IMR-90 (cell line): ENCODE results near the gene TNK2. TPM values are rescaled to one million over a fixed set of nuclear protein-coding genes. Genes with fewer than 3 reads are reported as not detected.

ENCODE experiments used
- ATAC-seq: fragments of 200-7000 bp; cut with Tn5 transposase; 2 replicates; pipeline ENCODE4 v1.9.1; 2020; ENCODE audit warnings: low read depth, mild to moderate bottlenecking, moderate library complexity
- BruUV-seq: library from RNA; stranded (reverse); fragments of 400-500 nt; replicated peaks from 2 replicates; lab custom pipeline; 2021; lab: Mats Ljungman, UMichigan
- CTCF ChIA-PET: fragments of 300-600 bp; formaldehyde crosslinking; extraction: SDS; loops from one replicate; lab custom pipeline; 2021; ENCODE audit warnings: antibody characterized with exemption; lab: Yijun Ruan, JAX
- POLR2A ChIA-PET: fragments of 300-600 bp; sonication (Branson Sonifier 250); formaldehyde crosslinking; loops from one replicate; lab custom pipeline; 2022; ENCODE audit warnings: antibody characterized with exemption; ENCODE audit not compliant: unreplicated experiment; lab: Charles Lee
- DNase-seq: peaks from one replicate; pipeline ENCODE4 v3.0.0; 2013
- H2AFZ ChIP-seq: replicated peaks from 2 replicates; pipeline ENCODE3; 2013; ENCODE audit warnings: low read length, mild to moderate bottlenecking; ENCODE audit not compliant: poor library complexity
- H2AK5ac ChIP-seq: 2 replicates; pipeline ENCODE4 v1.6.1; 2013; ENCODE audit warnings: low read depth, low read length, inconsistent platforms
- H2AK9ac ChIP-seq: replicated peaks from 2 replicates; pipeline ENCODE3; 2013; ENCODE audit warnings: mild to moderate bottlenecking, low read depth, low read length, moderate library complexity; ENCODE audit not compliant: poor library complexity
- H2BK120ac ChIP-seq: 2 replicates; pipeline ENCODE4 v1.6.1; 2013; ENCODE audit warnings: low read depth, low read length, inconsistent platforms
- H2BK15ac ChIP-seq: 3 replicates; pipeline ENCODE4 v1.6.1; 2013; ENCODE audit warnings: low read depth, low read length, inconsistent platforms
- H2BK20ac ChIP-seq: 2 replicates; pipeline ENCODE4 v1.6.1; 2013; ENCODE audit warnings: low read depth, mild to moderate bottlenecking, inconsistent platforms, low read length, moderate library complexity
- H2BK5ac ChIP-seq: 2 replicates; pipeline ENCODE4 v1.6.1; 2013; ENCODE audit warnings: mild to moderate bottlenecking, low read depth, low read length, inconsistent platforms; ENCODE audit not compliant: poor library complexity, severe bottlenecking
- H3K14ac ChIP-seq: replicated peaks from 2 replicates; pipeline ENCODE4 v1.6.1; 2013; ENCODE audit warnings: low read depth, low read length, inconsistent platforms
- H3K18ac ChIP-seq: 2 replicates; pipeline ENCODE4 v1.6.1; 2013; ENCODE audit warnings: low read depth, low read length, control low read depth
- H3K23ac ChIP-seq: 2 replicates; pipeline ENCODE4 v1.6.1; 2013; ENCODE audit warnings: low read depth, low read length, inconsistent platforms
- H3K27ac ChIP-seq: 2 replicates; pipeline ENCODE4 v1.5.1; 2013; ENCODE audit warnings: mild to moderate bottlenecking, control low read depth, low read length; ENCODE audit not compliant: insufficient read depth
- H3K27me3 ChIP-seq: 2 replicates; pipeline ENCODE4 v1.6.1; 2013; ENCODE audit warnings: low read length; ENCODE audit not compliant: control insufficient read depth, insufficient read depth
- H3K36me3 ChIP-seq: 2 replicates; pipeline ENCODE4 v1.6.1; 2013; ENCODE audit warnings: low read length, mixed read lengths; ENCODE audit not compliant: control insufficient read depth, insufficient read depth
- H3K4ac ChIP-seq: 2 replicates; pipeline ENCODE4 v1.6.1; 2013; ENCODE audit warnings: low read depth, low read length, inconsistent platforms
- H3K4me1 ChIP-seq: 2 replicates; pipeline ENCODE4 v1.6.1; 2013; ENCODE audit warnings: low read length, mixed read lengths; ENCODE audit not compliant: control insufficient read depth, insufficient read depth
- H3K4me2 ChIP-seq: 2 replicates; pipeline ENCODE4 v1.6.1; 2013; ENCODE audit warnings: low read depth, mild to moderate bottlenecking, control low read depth, low read length, moderate library complexity
- H3K4me3 ChIP-seq: 2 replicates; pipeline ENCODE4 v1.5.1; 2013; ENCODE audit warnings: low read depth, mild to moderate bottlenecking, control low read depth, low read length, moderate library complexity; ENCODE audit not compliant: insufficient read depth
- H3K56ac ChIP-seq: 2 replicates; pipeline ENCODE4 v1.6.1; 2013; ENCODE audit warnings: low read length, inconsistent platforms; ENCODE audit not compliant: insufficient read depth; ENCODE audit errors: extremely low read depth
- H3K79me1 ChIP-seq, 2 experiments: 2 replicates each; pipeline ENCODE4 v1.6.1; 2013; ENCODE audit warnings: low read length in 2 of 2, inconsistent platforms in 1 of 2, low read depth in 1 of 2
- H3K9ac ChIP-seq: 2 replicates; pipeline ENCODE4 v1.6.1; 2013; ENCODE audit warnings: low read depth, low read length, control low read depth
- H3K9me1 ChIP-seq: 2 replicates; pipeline ENCODE4 v1.6.1; 2013; ENCODE audit warnings: low read length, inconsistent platforms; ENCODE audit not compliant: insufficient read depth
- H3K9me3 ChIP-seq: 2 replicates; pipeline ENCODE4 v1.6.1; 2013; ENCODE audit warnings: low read length; ENCODE audit not compliant: control insufficient read depth, insufficient read depth
- H4K20me1 ChIP-seq: 2 replicates; pipeline ENCODE4 v1.6.1; 2013; ENCODE audit warnings: low read length, inconsistent platforms; ENCODE audit not compliant: insufficient read depth
- H4K5ac ChIP-seq: 2 replicates; pipeline ENCODE4 v1.6.1; 2013; ENCODE audit warnings: mild to moderate bottlenecking, low read depth, low read length, control low read depth
- H4K8ac ChIP-seq, 2 experiments: 2 replicates each; pipeline ENCODE4 v1.6.1; 2013; ENCODE audit warnings: low read depth in 2 of 2, low read length in 2 of 2, control low read depth in 1 of 2, inconsistent platforms in 1 of 2
- H4K91ac ChIP-seq: 2 replicates; pipeline ENCODE4 v1.6.1; 2013; ENCODE audit warnings: low read depth, low read length, inconsistent platforms; ENCODE audit not compliant: insufficient read depth
- MAFK ChIP-seq: IDR thresholded peaks from 2 replicates; pipeline ENCODE4 v1.6.1; 2012; ENCODE audit warnings: low read depth, low read length, improper control_type of control experiment
- MXI1 ChIP-seq: IDR thresholded peaks from 2 replicates; pipeline ENCODE4 v1.6.1; 2012; ENCODE audit warnings: low read depth, mild to moderate bottlenecking, low read length, moderate library complexity, borderline replicate concordance
- POLR2A ChIP-seq: IDR thresholded peaks from 2 replicates; pipeline ENCODE4 v1.6.1; 2012; ENCODE audit warnings: mild to moderate bottlenecking, low read depth, low read length
- WGBS, 2 experiments: methylation state at CpG; one replicate each; pipeline versions ENCODE4 v1.1.5 to v1.1.7; 2013; ENCODE audit warnings: missing lambda C conversion rate in 2 of 2; ENCODE audit not compliant: insufficient read length in 1 of 2; ENCODE audit errors: extremely low coverage in 2 of 2; 5-methylcytosine and 5-hydroxymethylcytosine counted together
- dilution Hi-C: fragments of 300-500 bp; cut with HindIII; formaldehyde crosslinking; loops from one replicate; pipeline ENCODE4 v1.14.3; 2018; ENCODE audit warnings: low sequenced_read_pairs; ENCODE audit not compliant: unreplicated experiment
- in situ Hi-C: fragments of 300-500 bp; cut with MboI; formaldehyde crosslinking; loops from 3 replicates; pipeline ENCODE4 v1.14.3; 2019; ENCODE audit warnings: low sequenced_read_pairs, inconsistent platforms, mixed read lengths
- intact Hi-C: fragments of 100-400 bp; cut with micrococcal nuclease; formaldehyde crosslinking; loops from 2 replicates; pipeline ENCODE4 v1.10.0; 2022
- polyA plus RNA-seq, 3 experiments: library from polyadenylated mRNA; depleted of rRNA; stranded (reverse); fragments of >200 nt; gene quantifications; 2 replicates each; pipeline ENCODE4 v1.2.3, GENCODE V29; 2012; ENCODE audit warnings: low replicate concordance in 1 of 3
- total RNA-seq: library from RNA; depleted of rRNA; stranded (reverse); fragments of >200 nt; gene quantifications from 2 replicates; pipeline ENCODE4 v1.2.3, GENCODE V29; 2012

The TNK2 gene
- total and polyA plus RNA-seq, 2 of the 4 experiments (the other 2 are of a cell fraction): 2.2 to 13.8 TPM

DNA sequence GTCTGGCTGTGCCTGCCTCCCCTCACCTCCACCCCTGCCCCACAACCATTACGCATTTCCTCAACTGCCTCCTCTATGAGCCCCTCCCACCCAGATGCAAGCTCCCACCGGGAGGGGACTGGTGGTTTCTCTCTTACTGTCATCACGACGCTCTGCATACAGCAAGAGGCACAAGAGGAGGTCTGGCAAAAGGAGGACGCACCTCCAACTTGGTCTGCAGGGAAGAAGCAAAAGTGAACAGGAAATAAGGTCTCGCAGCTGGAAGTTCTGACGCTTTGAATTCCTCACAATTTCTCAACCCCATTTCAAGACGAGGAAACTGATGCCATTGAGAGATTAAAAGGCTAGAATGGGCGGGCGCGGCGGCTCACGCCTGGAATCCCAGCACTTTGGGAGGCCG, 54.4 kb downstream of the TNK2 start:
- CTCF ChIA-PET: interaction anchor here (1.3 to 1.4 kb wide), 2 partner anchors 9 to 41 kb away, joined by 3 read pairs; no protein-coding TSS in a partner anchor

More for the DNA sequence above, 54.4 kb downstream of the TNK2 start:
- no peak overlapping the region for H2BK5ac ChIP-seq
- no peak overlapping the region for H3K27ac ChIP-seq
- H3K4me3 ChIP-seq: no peak overlapping the region
- no peak overlapping the region for H2BK120ac ChIP-seq
- POLR2A ChIA-PET: no interaction called here
- no CpG with 5 or more reads among the region's 14 CpGs for WGBS, 2 experiments
- no peak overlapping the region for H3K9ac ChIP-seq
- DNase-seq (no peak), ATAC-seq (no peak)
- no peak overlapping the region for H4K8ac ChIP-seq
- dilution Hi-C loops: no loop called here
- no peak overlapping the region for H2AFZ ChIP-seq
- no peak for TF ChIP-seq MAFK
- no peak for TF ChIP-seq MXI1
- no peak for TF ChIP-seq POLR2A
- H3K14ac ChIP-seq: no peak overlapping the region
- no peaks in the 10 kb centered on the region for H3K36me3 ChIP-seq
- no peak overlapping the region for H3K4me2 ChIP-seq
- no peak overlapping the region for H2AK9ac ChIP-seq
- BruUV-seq: no TSS peak
- H3K4ac ChIP-seq: no peak overlapping the region
- intact Hi-C loops: loop anchor here (5.0 kb wide), 2 partner anchors 138 to 343 kb away; no protein-coding TSS in a partner anchor
- no peaks in the 10 kb centered on the region for H3K9me3 ChIP-seq
- no peak overlapping the region for H3K56ac ChIP-seq
- H3K79me1 ChIP-seq: no peaks in the 10 kb centered on the region
- H4K5ac ChIP-seq: no peak overlapping the region
- no peaks in the 10 kb centered on the region for H3K9me1 ChIP-seq
- in situ Hi-C loops: no loop called here
- H3K27me3 ChIP-seq: peaks cover 8% of the 10 kb centered on the region; the same call in 1 of the 2 replicates
- H3K23ac ChIP-seq: no peak overlapping the region
- H3K18ac ChIP-seq: no peak overlapping the region
- no peak overlapping the region for H2AK5ac ChIP-seq
- H3K4me1 ChIP-seq: no peaks in the 10 kb centered on the region
- H4K91ac ChIP-seq: no peak overlapping the region
- H2BK20ac ChIP-seq: no peak overlapping the region
- H2BK15ac ChIP-seq: no peak overlapping the region
- no peaks in the 10 kb centered on the region for H4K20me1 ChIP-seq
